Measurements from ENCODE around the gene C11orf21. TPM values are rescaled to one million over a fixed set of nuclear protein-coding genes. Genes with fewer than 3 reads are reported as not detected.

The C11orf21 gene
- total and polyA plus RNA-seq, 2 of the 8 experiments (the other 6 are each of a cell fraction or from before 2014, with no cell fraction given) = not detected

- TF ChIP-seq SIX5 (IDR thresholded peaks at IDR 0.05; ENCODE audit: low read depth, low read length) (no peak), RNF2 (IDR thresholded peaks at IDR 0.05; ENCODE audit: borderline replicate concordance, low read depth, low read length, missing control alignments, poor library complexity, severe bottlenecking) (no peak)
These were observed 5.5 kb downstream of the C11orf21 start (continued) for GRCh38 chr11:2295971-2296912.

All from H1 (cell line).